Upper lobe of left lung (tissue), 6 donors: ENCODE data around the gene TNKS1BP1. TPM values are rescaled to one million over a fixed set of nuclear protein-coding genes. Genes with fewer than 3 reads are reported as not detected.
"Not testable (repeated sequence)": the region's sequence is repeated elsewhere in the genome, so short reads cannot be mapped to it uniquely, and the experiment has no call there.

ENCODE experiments used
- ATAC-seq, 2 donors: fragments of 200-7000 bp; cut with Tn5 transposase; one replicate each; pipeline ENCODE4 v1.9.1; 2022; ENCODE audit warnings: mild to moderate bottlenecking in 2 of 2, moderate library complexity in 2 of 2; ENCODE audit not compliant: low FRiP score in 2 of 2
- DNase-seq, 2 donors: peaks; one replicate each; pipeline ENCODE4 v3.0.0-alpha.2; 2019 to 2020
- H3K27ac ChIP-seq, 4 donors: fragments of 200-600 bp; sonication (generic); one replicate each; pipeline ENCODE4 v1.5.1; 2016 to 2019
- H3K27me3 ChIP-seq, 4 donors: fragments of 200-600 bp; sonication (generic); one replicate each; pipeline ENCODE4 v1.5.1; 2017 to 2019
- H3K36me3 ChIP-seq, 4 donors: fragments of 200-600 bp; sonication (generic); one replicate each; pipeline ENCODE4 v1.5.1; 2016 to 2019
- H3K4me1 ChIP-seq, 4 donors: fragments of 200-600 bp; sonication (generic); one replicate each; pipeline ENCODE4 v1.5.1; 2018 to 2019
- H3K4me3 ChIP-seq, 4 donors: fragments of 200-600 bp; sonication (generic); one replicate each; pipeline ENCODE4 v1.5.1; 2017 to 2019; ENCODE audit warnings: mild to moderate bottlenecking in 2 of 4, moderate library complexity in 1 of 4
- H3K9me3 ChIP-seq, 4 donors: fragments of 200-600 bp; sonication (generic); one replicate each; pipeline ENCODE4 v1.5.1; 2018 to 2019
- EP300 ChIP-seq, 4 donors: sonication (generic); formaldehyde crosslinking; IDR thresholded peaks; one replicate each; pipeline ENCODE4 v1.5.1; 2017; ENCODE audit warnings: antibody characterized with exemption in 4 of 4, control low read depth in 2 of 4
- POLR2A ChIP-seq, 4 donors: fragments of 450-650 bp; IDR thresholded peaks; one replicate each; pipeline ENCODE4 v1.5.1; 2016 to 2017; ENCODE audit warnings: antibody characterized with exemption in 4 of 4, mild to moderate bottlenecking in 2 of 4
- POLR2AphosphoS5 ChIP-seq, 2 donors: sonication (generic); formaldehyde crosslinking; IDR thresholded peaks; one replicate each; pipeline ENCODE4 v1.5.1; 2017; ENCODE audit warnings: antibody characterized with exemption in 2 of 2
- WGBS, 2 donors: methylation state at CpG; one replicate each; pipeline ENCODE4 v1.1.5; 2017 to 2018; 5-methylcytosine and 5-hydroxymethylcytosine counted together
- total RNA-seq, 6 donors: library from RNA; depleted of rRNA in 4 of 6; stranded (reverse); fragments of >200 nt in 4 of 6; gene quantifications; one replicate each; pipeline versions ENCODE4 v1.1.0 to v1.2.1, GENCODE V29; 2016 to 2021
- TF ChIP-seq, protein P1 (sequence below), 6 experiments: fragments of 450-650 bp in 4 of 6; fragments of 200-600 bp in 2 of 6; sonication (generic) in 2 of 6; IDR thresholded peaks; one replicate each; pipeline ENCODE4 v1.5.1; 2016 to 2019; ENCODE audit warnings: antibody characterized with exemption in 6 of 6
- donor health status: DM: no; HTN: no; CAD: no; lungs with moderate emphysema.
- donor health status: DM: no; HTN: yes; CAD: no; lungs with severe emphysema.

TNKS1BP1 gene
- total RNA-seq, 6 donors from 2014 or later: 120 to 322 (median 184) TPM

DNA sequence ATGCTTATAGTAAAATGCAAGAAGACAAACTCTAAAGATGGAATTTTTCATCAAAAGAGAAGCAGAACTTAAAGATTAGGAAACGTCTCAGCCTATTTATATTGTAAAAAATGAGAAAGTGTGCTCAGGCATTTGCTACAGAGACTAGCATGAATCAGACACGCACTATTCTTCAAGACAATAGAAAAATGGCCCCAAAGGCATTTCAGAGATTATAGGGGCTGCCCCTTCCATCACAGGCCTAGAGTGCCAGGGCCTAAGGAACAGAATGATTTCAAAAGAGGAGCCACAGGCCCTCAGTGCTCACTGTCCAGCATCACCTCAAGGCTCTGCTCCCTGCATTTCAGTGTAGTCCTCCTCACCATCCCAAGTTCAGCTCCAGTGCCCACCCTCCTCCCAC is 27.5 kb downstream of the TNKS1BP1 start:
- Histone ChIP-seq H3K36me3 (peaks cover 28 to 57% (median 42%) of the 10 kb centered on the region in 4 donors), H3K27me3 (no peaks in the 10 kb centered on the region), H3K4me3 (no peak overlapping the region), H3K9me3 (peaks cover 0 to 15% (median 8%) of the 10 kb centered on the region in 4 donors), H3K4me1 (peaks cover 2 to 30% (median 13%) of the 10 kb centered on the region in 4 donors), H3K27ac (no peak overlapping the region)
- ATAC-seq (no peak), DNase-seq (no peak)
- TF ChIP-seq POLR2A (IDR thresholded peaks at IDR 0.05): no peak
- TF ChIP-seq, protein P1, sequence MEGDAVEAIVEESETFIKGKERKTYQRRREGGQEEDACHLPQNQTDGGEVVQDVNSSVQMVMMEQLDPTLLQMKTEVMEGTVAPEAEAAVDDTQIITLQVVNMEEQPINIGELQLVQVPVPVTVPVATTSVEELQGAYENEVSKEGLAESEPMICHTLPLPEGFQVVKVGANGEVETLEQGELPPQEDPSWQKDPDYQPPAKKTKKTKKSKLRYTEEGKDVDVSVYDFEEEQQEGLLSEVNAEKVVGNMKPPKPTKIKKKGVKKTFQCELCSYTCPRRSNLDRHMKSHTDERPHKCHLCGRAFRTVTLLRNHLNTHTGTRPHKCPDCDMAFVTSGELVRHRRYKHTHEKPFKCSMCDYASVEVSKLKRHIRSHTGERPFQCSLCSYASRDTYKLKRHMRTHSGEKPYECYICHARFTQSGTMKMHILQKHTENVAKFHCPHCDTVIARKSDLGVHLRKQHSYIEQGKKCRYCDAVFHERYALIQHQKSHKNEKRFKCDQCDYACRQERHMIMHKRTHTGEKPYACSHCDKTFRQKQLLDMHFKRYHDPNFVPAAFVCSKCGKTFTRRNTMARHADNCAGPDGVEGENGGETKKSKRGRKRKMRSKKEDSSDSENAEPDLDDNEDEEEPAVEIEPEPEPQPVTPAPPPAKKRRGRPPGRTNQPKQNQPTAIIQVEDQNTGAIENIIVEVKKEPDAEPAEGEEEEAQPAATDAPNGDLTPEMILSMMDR (IDR thresholded peaks at IDR 0.05): no peak
- TF ChIP-seq EP300 (IDR thresholded peaks at IDR 0.05): no peak
- no peak for TF ChIP-seq POLR2AphosphoS5 (IDR thresholded peaks at IDR 0.05)
- 86 to 95% methylated on average over 2 of the region's 2 CpGs for WGBS, 2 donors

DNA sequence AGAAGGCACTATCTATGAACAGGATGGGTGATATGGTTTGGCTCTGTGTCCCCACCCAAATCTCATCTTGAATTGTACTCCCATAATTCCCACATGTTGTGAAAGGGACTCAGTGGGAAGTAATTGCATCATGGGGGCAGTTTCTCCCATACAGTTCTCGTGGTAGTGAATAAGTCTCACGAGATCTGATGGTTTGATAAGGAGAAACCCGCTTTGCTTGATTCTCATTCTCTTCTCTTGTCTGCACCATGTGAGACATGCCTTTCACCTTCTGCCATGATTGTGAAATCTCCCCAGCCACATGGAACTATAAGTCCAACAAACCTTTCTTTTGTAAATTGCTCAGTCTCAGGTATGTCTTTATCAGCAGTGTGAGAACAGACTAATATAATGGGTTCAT is 28.5 kb downstream of the TNKS1BP1 start:
- ATAC-seq: not testable (repeated sequence)

DNA sequence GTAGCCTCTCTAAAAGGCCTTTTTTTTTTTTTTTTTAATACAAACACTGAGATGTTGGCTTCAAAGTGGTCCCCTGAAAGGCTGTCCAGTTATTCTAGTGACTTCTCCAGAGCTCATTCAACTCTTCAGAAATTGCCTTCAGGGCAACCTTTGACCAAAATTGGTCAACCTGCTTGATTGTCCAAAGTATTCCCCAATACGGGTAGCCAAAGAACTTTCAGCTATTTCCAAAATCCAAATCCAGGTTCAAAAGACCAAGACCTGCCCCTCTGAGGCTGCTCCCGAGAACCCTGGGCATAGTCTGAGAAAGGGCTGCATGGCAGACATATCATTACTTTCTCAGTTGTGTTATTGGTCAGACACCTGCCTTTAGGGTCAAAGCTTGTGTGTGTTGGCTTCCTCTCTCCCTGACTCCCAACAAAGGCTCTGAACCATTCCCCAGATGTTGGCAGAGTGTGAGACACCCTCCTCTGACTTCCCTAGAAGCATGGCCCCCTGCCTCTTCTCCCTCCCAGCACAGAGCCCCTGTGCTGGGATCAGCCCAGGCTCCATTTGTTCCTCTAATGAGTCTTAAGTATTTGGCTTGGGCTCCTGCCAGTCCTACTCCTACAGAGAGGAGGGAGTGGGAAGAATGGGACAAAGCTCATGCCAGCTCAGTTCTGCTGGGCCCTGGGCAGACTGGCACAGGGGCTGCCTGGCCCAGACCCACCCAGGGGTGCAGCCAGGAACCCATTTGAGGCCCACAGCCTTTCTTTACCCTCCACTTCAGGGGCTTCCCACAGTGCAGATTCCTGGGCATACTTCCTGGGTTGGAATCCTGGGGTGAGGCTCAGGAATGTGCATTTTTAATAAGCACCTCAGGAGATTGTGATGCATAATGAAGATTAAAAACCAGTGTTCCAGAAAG is 30.3 kb downstream of the TNKS1BP1 start:
- H3K4me1 ChIP-seq: peaks cover 3 to 30% (median 14%) of the 10 kb centered on the region in 4 donors
- DNase-seq: peak; percentile 33 to 83
- H3K36me3 ChIP-seq: peaks cover 6 to 29% (median 14%) of the 10 kb centered on the region in 4 donors
- ATAC-seq: peak; percentile 45 to 80
- H3K27me3 ChIP-seq: no peaks in the 10 kb centered on the region
- peak overlapping the region; percentile 63 to 73 (median 70) for H3K27ac ChIP-seq
- no peak overlapping the region for H3K4me3 ChIP-seq
- H3K9me3 ChIP-seq: peaks cover 0 to 7% (median 4%) of the 10 kb centered on the region in 4 donors
- TF ChIP-seq, protein P1 (IDR thresholded peaks at IDR 0.05): no peak
- TF ChIP-seq POLR2AphosphoS5 (IDR thresholded peaks at IDR 0.05): peak in 1 of 2 donors; percentile 27
- 59 to 100% methylated on average over 1 to 2 of the region's 2 CpGs for WGBS, 2 donors

More for the DNA sequence above, 28.5 kb downstream of the TNKS1BP1 start:
- Histone ChIP-seq H3K27ac (peak overlapping the region in 3 of 4 donors; percentile 67 to 73 (median 72)), H3K9me3 (peaks cover 0 to 15% (median 8%) of the 10 kb centered on the region in 4 donors), H3K36me3 (peaks cover 20 to 47% (median 32%) of the 10 kb centered on the region in 4 donors), H3K4me1 (peaks cover 2 to 30% (median 13%) of the 10 kb centered on the region in 4 donors)
- H3K4me3 ChIP-seq, H3K27me3 ChIP-seq, DNase-seq: not testable (repeated sequence)
- 82 to 84% methylated on average over 3 of the region's 3 CpGs for WGBS, 2 donors

DNA sequence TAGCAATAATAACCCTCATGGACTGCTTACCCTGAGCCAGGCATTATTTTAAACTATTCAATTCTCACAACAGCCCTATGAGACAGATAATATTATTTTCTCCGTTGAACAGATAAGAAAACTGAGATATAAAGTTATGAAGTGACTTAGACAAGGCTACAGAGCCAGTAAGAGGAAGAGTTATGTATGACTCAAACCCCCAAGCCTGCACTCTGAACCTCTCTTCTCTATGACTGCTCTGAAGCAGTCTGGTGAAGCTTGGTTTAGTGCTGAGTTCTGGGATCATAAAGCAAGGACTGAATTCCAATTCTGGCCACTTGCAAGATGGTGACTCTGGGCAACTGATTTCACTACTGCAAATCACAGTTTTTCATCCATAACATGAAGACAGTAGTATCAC is 34.5 kb downstream of the TNKS1BP1 start:
- H3K27me3 ChIP-seq: no peaks in the 10 kb centered on the region
- H3K27ac ChIP-seq: no peak overlapping the region
- no peaks in the 10 kb centered on the region for H3K36me3 ChIP-seq
- no peak for TF ChIP-seq POLR2A (IDR thresholded peaks at IDR 0.05)
- TF ChIP-seq, protein P1 (IDR thresholded peaks at IDR 0.05): no peak
- no peak for TF ChIP-seq EP300 (IDR thresholded peaks at IDR 0.05)
- no peak for TF ChIP-seq POLR2AphosphoS5 (IDR thresholded peaks at IDR 0.05)
- ATAC-seq: no peak
- no peak overlapping the region for H3K4me3 ChIP-seq
- WGBS, 2 donors: 82 to 83% methylated on average over 1 of the region's 1 CpG
- peaks cover 9 to 25% (median 19%) of the 10 kb centered on the region in 4 donors for H3K4me1 ChIP-seq
- no peaks in the 10 kb centered on the region for H3K9me3 ChIP-seq
- DNase-seq: no peak

DNA sequence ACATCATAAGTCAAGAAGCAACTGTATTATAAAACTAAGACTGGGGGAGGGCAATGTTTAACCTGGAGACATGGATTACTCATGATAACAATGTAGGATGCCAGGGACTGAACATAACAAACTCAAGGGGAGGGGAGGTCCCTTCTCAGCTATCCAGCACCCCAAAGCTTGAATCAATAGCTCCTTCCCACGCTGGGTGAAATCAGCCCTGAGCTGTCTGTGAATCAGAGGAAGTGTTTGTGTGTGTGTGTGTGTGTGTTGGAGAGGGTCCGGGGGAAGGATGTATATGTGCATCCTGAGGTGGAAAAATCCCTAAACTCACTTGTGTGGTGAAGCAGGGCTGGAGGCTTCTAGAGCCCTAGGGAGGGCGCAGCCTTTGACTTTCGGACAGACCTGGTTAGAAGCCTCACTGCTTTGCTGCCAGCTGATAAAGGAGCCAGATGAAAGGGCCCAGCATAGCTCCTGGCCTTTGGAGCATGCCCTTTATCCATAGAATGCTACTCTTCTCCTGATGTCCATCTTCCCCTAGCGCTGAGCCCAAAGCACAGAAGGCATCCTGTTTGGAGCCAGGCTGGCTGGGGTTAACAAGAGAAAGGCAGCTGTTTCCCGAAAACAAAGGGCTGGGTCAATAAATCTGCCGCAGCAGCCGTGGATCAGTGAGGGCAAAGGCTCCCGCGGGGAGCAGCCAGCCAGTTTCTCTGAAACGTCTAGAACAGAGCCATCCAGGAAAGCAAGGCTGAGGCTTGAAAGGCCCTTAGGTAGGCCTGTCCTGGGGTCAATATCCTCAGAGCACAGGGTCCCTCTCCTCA is 35.8 kb downstream of the TNKS1BP1 start:
- Histone ChIP-seq H3K4me3 (no peak overlapping the region), H3K9me3 (no peaks in the 10 kb centered on the region), H3K36me3 (no peaks in the 10 kb centered on the region), H3K4me1 (peaks cover 4 to 14% (median 9%) of the 10 kb centered on the region in 4 donors), H3K27me3 (no peaks in the 10 kb centered on the region), H3K27ac (peak overlapping the region in 2 of 4 donors; percentile 18 to 67)
- WGBS, 2 donors: 24 to 36% methylated on average over 11 of the region's 11 CpGs
- DNase-seq (no peak), ATAC-seq (no peak)
- TF ChIP-seq, protein P1 (IDR thresholded peaks at IDR 0.05): no peak
- TF ChIP-seq POLR2A (IDR thresholded peaks at IDR 0.05): no peak
- no peak for TF ChIP-seq POLR2AphosphoS5 (IDR thresholded peaks at IDR 0.05)
- no peak for TF ChIP-seq EP300 (IDR thresholded peaks at IDR 0.05)
